DMS53 treated with DMSO at 0.1 percent for 48 hours (cell line): ENCODE measurements around the gene NAA25.
"Not testable (repeated sequence)": the region's sequence is repeated elsewhere in the genome, so short reads cannot be mapped to it uniquely, and the experiment has no call there.

ENCODE experiments used
- DNase-seq: peaks from one replicate; lab custom pipeline; 2025; ENCODE audit not compliant: unreplicated experiment; lab: John Stamatoyannopoulos, UW

Gene NAA25

DNA sequence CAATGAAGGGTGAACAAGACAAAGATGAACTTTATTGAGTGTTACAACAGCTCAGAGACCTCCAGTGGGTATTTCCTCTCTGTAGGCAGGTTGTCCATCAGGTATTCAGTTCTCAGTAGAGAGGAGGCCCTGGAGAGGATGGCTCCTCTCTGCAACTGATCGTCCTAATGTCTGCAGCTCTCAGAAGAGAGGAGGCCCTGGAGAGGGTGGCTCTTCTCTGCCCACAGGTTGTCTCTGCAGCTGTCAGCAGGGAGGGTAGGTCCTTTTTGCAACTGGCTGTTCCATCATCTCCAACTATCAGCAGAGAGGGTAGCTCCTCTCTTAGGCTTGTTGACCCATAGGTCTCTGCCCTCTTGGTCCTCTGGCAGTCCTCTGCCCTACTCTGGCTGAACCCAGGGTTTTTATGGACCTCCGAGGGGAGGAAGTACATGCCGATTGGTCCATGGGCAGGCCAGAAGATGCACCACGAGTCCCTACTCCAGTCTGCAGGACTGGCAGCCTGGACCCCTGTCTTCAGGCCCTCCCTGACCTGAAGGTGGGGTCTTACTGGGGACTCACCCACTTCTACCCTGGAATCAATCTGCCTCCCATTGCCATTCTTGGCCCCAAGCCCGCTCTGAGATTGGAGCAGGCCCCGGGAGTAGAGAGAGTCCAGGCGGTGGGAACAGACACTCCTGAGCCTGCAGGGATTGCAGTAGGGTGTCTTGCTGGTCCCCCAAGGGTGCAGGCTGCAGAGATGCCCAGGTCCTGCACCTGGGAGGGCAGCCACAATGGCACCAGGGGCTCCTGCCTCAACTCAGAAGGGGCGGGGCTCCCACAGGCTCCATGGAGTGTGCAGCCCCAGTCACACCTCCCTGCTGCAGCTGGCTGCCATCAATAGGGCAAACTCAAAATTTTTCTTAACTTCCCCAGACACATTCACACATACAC, 97.9 kb downstream of the NAA25 start:
- no peak for DNase-seq

- not testable (repeated sequence) for DNase-seq
Observed at GRCh38 chr12:112009596-112009995, 99.0 kb downstream of the NAA25 start.

- DNase-seq = no peak
Observed at GRCh38 chr12:112008918-112009317, 99.7 kb downstream of the NAA25 start.

GRCh38 chr12:112007945-112008344, 100.6 kb downstream of the NAA25 start:
- DNase-seq = no peak

- peak; percentile 85 for DNase-seq
Observed at GRCh38 chr12:112005419-112006395, 102.9 kb downstream of the NAA25 start.

GRCh38 chr12:112004041-112004440, 104.5 kb downstream of the NAA25 start:
- no peak for DNase-seq

DNA sequence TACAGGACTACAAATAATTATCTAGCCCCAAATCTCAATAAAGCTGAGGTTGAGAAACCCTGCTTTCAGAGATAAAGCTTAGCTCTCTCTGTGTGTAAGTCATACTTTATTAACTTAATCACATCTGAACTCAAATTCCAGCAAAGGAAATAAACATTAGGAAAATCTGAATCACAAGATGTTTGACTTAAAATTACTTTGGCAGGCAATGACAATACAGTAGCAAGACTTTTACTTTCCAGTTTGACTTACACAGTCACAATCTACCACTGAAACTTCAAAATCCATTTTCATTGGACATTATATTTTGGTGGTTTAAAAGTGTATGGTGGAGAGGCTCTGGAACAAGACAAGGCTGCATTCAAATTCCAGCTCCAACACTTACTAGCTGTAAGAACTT, 107.0 kb downstream of the NAA25 start:
- no peak for DNase-seq

GRCh38 chr12:112000820-112001219, 107.8 kb downstream of the NAA25 start:
- DNase-seq = no peak

GRCh38 chr12:111999129-111999528, 109.5 kb downstream of the NAA25 start:
- DNase-seq = not testable (repeated sequence)

GRCh38 chr12:111998015-111998414, 110.6 kb downstream of the NAA25 start:
- DNase-seq = no peak

GRCh38 chr12:111997300-111997699, 111.3 kb downstream of the NAA25 start:
- no peak for DNase-seq

GRCh38 chr12:111995782-111996480, 112.7 kb downstream of the NAA25 start:
- no peak for DNase-seq

- not testable (repeated sequence) for DNase-seq
Observed at GRCh38 chr12:111994211-111995111, 114.1 kb downstream of the NAA25 start.

- no peak for DNase-seq
Observed at GRCh38 chr12:111993292-111994150, 115.1 kb downstream of the NAA25 start.

- DNase-seq = no peak
Observed at GRCh38 chr12:111992464-111992863, 116.1 kb downstream of the NAA25 start.

DNA sequence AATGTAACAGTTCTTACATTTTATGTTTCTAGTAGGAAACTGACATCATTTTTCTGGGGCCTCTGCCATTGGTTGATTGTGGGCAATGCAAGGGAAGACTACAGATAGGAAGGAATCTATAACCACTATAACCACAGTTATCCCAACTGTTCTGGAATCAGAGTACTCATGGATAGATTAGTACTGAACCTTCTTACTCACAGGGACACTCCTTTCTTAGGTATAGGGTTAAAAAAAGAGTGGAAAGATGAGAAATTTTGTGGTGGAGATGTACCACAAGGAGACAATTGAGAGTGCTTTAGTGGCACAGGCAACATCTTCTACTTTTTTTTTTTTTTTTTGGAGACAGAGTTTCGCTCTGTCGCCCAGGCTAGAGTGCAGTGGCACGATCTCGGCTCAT, 116.6 kb downstream of the NAA25 start:
- no peak for DNase-seq

DNA sequence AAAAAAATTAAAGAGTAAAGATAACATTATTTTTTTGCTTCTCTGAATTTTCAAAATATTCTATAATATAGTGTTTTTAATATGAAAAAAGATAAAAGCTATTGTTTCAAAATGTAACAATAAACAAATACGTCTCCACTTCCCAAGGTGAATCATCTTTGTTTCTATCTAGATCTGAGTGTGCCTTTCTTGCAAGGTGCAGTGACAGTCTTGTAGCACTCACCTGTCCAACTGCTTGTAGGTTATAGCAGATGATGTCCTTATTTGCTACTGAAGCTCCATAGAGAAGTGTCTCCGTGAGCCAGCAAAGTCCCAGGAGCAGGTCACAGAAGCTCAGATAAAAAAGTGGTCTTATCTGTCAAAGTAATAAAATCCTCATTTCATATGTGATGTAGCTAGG, 117.0 kb downstream of the NAA25 start:
- no peak for DNase-seq

DNA sequence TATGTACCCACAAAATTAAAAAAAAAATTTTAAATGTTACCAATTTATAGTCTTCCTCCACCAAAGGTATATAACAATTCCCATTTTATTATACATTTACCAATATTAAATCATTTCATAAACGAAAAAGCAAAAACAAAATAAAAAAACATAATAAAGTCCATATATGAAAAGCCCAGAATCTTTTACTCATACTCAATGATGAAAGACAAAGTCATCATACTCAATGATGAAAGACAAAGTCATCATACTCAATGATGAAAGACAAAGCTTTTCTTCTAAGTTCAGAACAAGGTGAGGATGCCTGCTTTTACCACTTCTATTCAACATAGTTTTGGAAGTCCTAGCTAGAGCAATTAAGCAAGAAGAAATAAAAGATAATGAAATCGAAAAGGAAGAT, 123.8 kb downstream of the NAA25 start:
- no peak for DNase-seq

GRCh38 chr12:111981987-111982386, 126.6 kb downstream of the NAA25 start:
- no peak for DNase-seq
